Smooth muscle cell of the brain vasculature (primary cell): ENCODE data around the gene IRGQ.
"Not testable (repeated sequence)": the region's sequence is repeated elsewhere in the genome, so short reads cannot be mapped to it uniquely, and the experiment has no call there.

Source experiments
- DNase-seq: peaks from one replicate; pipeline ENCODE4 v3.0.0-alpha.2; 2012; ENCODE audit warnings: low read depth, low spot score

The IRGQ gene

GRCh38 chr19:43574424-43575155, 21.3 kb downstream of the IRGQ start:
- DNase-seq, result no peak

DNA sequence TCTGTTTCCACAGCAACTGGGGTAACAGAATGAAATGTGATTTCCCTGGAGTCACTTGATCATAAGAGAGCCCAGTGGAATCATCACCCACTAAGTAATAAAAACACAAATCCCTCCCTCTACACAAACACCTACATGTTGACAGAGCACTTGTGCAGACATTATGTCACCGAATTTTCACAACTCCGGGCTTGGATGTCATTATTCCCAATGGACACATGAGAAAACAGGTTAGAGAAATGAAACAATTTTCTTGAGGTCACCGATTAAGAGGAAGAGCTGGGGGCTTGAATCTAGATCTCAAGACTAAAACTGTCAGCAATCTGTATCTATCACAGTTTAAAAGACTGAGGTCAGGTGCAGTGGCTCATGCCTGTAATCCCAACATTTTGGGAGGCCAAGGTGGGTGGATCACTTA, 23.8 kb downstream of the IRGQ start:
- DNase-seq, result no peak

- no peak for DNase-seq
Measured at GRCh38 chr19:43570174-43570791, 25.7 kb downstream of the IRGQ start.

DNA sequence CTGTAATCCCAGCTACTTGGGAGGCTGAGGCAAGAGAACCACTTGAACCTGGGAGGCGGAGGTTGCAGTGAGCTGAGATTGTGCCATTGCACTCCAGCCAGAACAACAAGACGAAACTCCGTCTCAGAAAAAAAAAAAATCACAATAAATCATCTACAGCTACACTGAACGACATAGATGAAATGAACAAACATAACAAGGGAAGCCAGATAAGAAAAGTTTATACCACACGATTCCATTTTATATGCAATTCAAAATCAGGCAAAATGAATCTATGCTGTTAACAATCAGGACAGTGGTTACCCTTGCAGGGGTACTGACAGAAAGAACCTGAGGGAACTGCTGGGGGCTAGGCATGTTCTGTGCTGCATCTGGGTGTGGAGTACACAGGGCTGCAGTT, 26.3 kb downstream of the IRGQ start:
- DNase-seq, result no peak

GRCh38 chr19:43564800-43565199, 31.1 kb downstream of the IRGQ start:
- no peak for DNase-seq

GRCh38 chr19:43563816-43564457, 32.0 kb downstream of the IRGQ start:
- no peak for DNase-seq

DNA sequence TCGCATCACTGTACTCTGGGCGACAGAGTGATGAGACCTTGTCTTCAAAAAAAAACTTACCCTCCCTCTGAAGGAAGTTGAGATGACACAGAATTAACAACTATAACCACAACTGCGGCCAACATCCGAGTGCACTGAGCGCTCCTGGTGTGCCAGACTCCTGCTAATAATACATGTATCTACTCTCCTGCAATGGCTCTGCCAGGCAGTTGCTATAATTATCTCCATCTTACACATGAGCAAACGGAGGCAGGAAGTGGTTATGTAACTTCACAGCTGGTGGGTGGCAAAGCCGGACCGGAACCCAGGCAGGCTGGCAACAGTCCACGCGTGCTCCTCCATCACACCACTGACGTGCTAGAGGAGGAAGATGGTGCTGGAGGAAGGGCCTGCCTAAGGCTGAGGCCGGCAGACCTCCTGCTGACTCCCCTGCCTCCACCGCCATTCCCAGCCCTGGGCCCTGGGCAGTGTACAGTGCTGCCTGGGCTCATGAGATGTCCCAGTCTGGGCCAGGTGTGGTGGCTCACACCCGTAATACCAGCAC, 33.2 kb downstream of the IRGQ start:
- peak; percentile 62 for DNase-seq

GRCh38 chr19:43562226-43562697, 33.7 kb downstream of the IRGQ start:
- no peak for DNase-seq

DNA sequence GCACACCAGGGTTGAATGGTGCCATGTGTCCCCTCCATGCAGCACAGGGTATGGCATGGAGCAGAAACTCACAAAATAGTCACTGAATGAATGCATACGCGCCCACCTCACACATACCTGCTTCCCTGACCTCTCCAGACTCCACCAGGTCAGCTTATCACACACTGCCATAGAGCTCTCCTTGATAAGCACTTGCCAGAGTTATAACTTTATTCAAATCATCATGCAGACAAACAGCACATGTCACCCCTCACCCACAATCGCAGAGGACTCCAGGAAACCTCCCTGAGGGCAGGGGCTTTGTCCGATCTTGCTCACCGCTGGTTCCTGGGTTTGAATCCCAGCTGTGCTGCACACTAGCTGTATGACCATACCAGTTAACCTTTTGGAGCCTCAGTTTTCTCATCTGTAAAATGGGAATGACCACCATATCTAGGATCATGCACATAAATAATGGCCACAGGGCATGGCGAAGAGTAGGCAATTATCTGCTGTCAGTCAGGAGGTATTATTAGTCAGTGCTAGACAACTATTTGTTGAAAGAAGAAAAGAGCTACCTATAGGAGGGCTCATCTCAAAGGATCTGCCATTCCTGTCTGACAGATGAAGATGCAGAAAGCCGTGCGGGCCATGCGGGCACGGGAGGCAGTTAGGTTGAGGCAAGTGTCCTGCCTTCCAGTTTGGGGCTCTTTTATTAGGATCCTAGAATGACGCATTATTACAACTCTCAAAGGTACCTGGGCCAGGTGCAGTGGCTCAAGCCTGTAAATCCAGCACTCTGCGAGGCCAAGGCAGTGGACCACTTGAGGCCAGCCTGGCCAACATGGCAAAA, 34.6 kb downstream of the IRGQ start:
- DNase-seq, result no peak

- DNase-seq, result no peak
Measured at GRCh38 chr19:43560687-43561086, 35.2 kb downstream of the IRGQ start.

DNA sequence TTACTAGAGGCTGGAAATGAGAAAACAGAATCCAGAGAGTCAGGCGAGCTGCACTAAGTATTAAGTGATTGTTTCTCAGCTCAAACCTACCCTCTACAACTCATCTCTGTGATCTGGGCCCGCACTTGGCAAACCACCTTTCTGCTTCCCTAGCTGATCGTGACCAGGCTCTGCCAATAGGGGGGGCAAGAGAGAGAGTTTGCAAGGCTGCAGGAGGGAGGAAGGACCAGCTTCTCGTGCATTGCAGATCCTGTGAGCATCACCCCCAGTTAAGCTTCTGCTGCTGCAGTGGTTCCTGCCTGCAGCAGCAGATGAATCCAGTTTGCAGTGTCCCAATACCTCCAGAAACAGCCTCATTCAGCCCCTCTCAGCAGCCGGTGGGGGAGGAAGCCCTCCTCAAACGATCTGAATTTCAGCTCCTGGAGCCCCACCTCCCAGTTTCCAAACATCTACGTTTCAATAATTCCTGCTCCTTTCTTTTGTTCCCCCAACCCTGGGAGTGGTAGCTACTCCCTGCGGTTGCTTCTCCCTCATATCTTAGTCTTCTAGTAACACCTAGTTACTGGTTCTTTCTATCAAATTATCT, 40.7 kb downstream of the IRGQ start:
- DNase-seq, result peak; percentile 58

- no peak for DNase-seq
Measured at GRCh38 chr19:43554317-43554895, 41.5 kb downstream of the IRGQ start.

DNA sequence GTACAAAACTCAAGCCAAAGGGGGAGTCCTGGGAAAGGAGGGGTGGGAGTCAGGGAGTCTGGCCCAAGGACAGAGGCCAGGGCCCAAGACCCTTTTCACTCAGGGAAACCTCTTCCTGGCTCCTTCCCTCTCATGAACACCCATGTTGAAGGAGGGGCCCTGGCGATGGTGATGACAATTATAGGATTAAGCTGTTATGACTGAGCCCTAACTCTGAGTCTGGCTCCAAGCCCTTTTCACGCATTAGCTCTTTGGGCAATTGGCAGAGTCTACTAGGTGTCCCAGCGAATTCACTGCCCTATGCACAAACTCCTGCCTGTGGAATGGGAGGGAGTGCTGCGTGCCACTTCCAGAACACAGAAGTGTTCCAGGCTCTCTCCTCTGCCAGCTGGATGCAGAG, 42.3 kb downstream of the IRGQ start:
- DNase-seq, result no peak

- no peak for DNase-seq
Measured at GRCh38 chr19:43552616-43553015, 43.3 kb downstream of the IRGQ start.

- DNase-seq, result no peak
Measured at GRCh38 chr19:43552198-43552450, 43.8 kb downstream of the IRGQ start.

- DNase-seq, result no peak
Measured at GRCh38 chr19:43551399-43552197, 44.3 kb downstream of the IRGQ start.

DNA sequence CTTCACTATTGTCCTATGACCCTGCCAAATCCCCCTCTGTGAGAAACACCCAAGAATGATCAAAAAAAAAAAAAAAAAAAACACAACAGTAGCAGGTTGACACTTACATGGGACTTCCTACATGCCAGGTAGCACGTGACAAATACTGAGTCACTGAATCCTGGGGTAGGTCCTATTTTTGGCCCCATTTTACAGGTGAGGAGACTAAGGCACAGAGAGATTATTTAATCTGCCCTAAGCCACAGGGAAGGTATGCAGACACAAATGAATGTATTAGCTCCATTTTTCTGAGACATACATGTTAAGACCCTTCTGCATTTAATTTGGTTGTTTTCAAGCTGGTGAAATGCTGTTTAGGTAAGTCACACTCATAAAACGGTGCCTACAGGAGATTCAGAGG, 47.2 kb downstream of the IRGQ start:
- DNase-seq, result no peak

DNA sequence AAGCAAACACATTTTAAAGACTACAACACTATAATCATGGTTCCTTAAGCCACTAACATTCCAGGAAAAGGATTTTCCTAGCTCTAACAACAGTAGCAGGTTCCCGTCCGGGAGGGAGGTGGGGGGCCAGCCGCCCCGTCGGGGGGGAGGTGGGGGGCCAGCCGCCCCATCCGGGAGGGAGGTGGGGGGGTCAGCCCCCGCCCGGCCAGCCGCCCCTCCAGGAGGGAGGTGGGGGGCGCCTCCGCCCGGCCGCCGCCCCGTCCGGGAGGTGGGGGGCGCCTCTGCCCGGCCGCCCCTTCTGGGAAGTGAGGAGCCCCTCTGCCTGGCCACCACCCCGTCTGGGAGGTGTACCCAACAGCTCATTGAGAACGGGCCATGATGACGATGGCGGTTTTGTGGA, 48.0 kb downstream of the IRGQ start:
- not testable (repeated sequence) for DNase-seq

DNA sequence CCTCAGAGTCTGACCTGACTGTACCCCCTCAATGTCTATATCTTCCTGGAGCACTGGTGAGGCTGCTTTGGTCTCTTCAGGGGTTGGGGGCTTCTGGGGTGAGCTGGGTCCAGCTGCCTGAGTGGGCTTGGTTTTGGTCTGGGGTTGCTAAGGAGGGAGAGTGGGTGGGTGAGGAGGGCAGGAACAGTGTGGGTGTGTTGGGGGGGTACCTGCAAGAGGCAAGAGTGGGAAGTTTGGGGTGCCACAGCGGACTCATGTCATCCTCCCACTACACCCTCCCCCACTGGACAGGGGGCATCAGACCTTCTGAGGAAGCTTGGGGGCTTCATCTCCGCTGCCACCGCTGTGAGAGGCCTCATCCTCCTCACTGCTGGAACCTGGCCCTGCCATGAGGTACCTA, 49.4 kb downstream of the IRGQ start:
- no peak for DNase-seq

- DNase-seq, result no peak
Measured at GRCh38 chr19:43545981-43546380, 50.0 kb downstream of the IRGQ start.
